Fibroblast of lung (primary cell): Measurements from ENCODE around the gene POPDC3.

Source experiments
- CTCF ChIP-seq, 2 donors: IDR thresholded peaks in 1 of 2; conservative IDR thresholded peaks in 1 of 2; 1 replicate in 1 of 2; 2 replicates in 1 of 2; pipeline ENCODE4 v1.5.1; 2011 to 2012; ENCODE audit warnings: low read length in 2 of 2, control low read depth in 1 of 2, inconsistent platforms in 1 of 2, low read depth in 1 of 2, mild to moderate bottlenecking in 1 of 2
- EZH2 ChIP-seq: IDR thresholded peaks from 2 replicates; pipeline ENCODE4 v1.5.1; 2012; ENCODE audit warnings: low read length, control low read depth, mild to moderate bottlenecking; ENCODE audit errors: missing control alignments

DNA sequence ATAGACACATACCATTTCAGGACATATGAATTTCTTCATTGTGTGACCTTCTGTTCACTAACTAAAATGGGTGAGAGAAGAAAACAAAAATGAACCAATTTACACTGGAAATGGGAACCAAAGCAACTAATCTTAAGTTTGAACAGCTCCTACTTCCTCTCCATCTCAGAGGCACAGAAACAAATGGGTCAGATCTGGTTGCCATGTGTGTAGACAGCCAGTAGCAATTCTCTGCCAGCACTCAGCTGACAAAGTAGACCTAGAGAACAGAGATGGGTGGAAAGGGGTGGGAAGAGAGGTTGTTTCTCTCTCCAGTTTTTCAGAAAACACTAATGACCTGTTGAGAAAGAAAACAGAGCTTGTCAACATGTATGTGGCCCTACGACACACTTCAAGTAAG, 14.3 kb upstream of the POPDC3 start:
- TF ChIP-seq CTCF (conservative IDR thresholded peaks at IDR 0.05 in 1 of 2, IDR thresholded peaks at IDR 0.05 in 1 of 2; ENCODE audit: low read depth in 1 of 2, low read length in 2 of 2): no peak
- no peak for TF ChIP-seq EZH2
